GM21447 (cell line): ENCODE results near the gene LPO.

Source experiments
- ATAC-seq: cut with Tn5 transposase; IDR thresholded peaks from one replicate; pipeline ENCODE4 v1.9.1; 2021; ENCODE audit not compliant: unreplicated experiment

LPO gene

DNA sequence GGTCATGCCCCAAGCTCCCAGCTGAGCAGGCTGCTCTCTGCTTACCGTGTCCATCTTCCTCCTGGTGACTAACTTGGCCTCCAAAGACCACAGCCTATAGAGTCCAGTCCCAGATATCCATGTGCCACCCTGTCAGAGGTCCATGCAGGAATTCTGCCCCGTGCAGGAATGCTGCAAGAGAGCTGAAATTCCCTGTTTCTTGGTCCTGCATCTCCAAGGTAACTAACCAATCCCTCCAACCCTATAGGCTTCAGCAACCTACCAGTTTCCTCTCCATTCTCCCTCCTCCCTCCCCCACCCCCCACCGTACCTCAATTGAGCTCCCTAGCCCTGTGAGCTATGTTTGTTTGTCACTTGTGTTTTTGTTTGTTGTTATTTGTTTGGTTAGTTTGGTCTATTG, 9.7 kb upstream of the LPO start:
- ATAC-seq = no peak

- no peak for ATAC-seq
Measured at GRCh38 chr17:58229384-58229783, 9.0 kb upstream of the LPO start.

- ATAC-seq = no peak
Measured at GRCh38 chr17:58229881-58230280, 8.5 kb upstream of the LPO start.

- no peak for ATAC-seq
Measured at GRCh38 chr17:58231641-58232040, 6.7 kb upstream of the LPO start.

- peak; percentile 62 for ATAC-seq
Measured at GRCh38 chr17:58232707-58233156, 5.7 kb upstream of the LPO start.

- peak; percentile 68 for ATAC-seq
Measured at GRCh38 chr17:58233543-58233942, 4.8 kb upstream of the LPO start.

DNA sequence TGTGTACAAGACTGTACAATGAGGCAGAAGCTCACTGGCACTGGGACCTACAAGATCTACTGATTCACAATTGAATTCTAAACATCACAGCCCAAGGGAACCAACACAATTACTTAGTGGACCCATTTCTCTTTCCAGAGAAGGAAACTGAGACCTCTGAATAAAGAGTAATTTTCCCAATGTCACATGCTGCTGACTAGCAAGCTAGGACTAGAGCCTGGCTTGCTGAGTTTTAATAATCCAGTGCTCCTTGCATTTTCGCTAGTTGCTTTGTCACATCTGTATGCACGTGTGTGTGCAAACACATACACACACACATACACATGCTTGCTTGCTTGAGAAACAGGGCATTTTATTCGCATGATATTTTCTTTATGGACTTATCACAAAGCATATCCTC, 3.9 kb upstream of the LPO start:
- ATAC-seq = no peak

DNA sequence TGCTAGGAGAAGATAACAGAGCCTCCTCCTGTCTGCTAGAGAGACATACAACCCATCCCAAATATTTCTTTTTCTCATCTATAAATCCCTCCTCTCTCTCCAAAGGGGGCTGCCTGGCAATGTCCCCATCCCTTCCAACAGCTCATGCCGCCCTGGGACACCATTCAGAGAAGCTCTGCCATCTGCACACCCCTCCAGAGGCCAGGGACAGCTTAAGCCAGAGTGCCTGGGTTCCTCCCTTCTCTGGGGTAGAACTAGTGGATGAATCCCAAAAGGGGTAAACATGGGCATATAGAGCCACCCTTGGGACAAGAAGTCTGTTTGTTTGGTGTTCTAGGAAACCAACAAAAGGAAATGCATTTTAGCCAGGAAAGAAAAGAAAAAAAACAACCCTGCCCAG, 2.6 kb upstream of the LPO start:
- no peak for ATAC-seq

- ATAC-seq = no peak
Measured at GRCh38 chr17:58236394-58236793, 2.0 kb upstream of the LPO start.

DNA sequence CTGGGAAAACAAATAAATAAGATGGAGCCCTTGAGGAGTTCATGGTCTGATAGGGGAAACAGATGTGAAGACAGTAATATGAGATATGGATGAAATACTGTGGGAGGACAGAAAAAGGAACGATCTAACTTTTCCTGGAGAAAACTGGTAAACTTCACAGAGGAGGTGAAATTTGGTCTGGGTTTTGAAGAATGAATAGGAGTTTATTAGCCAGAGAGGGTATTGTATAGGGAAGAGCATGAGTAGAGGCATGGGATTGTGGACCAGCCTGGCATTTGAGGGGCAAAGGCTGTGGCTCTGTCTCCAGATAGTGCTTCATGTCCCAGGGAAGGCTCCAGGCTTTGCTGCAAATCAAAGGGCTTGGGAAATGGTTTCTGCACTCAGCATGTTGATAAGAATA, 1.6 kb downstream of the LPO start:
- no peak for ATAC-seq

GRCh38 chr17:58242171-58242784, 3.9 kb downstream of the LPO start:
- no peak for ATAC-seq

DNA sequence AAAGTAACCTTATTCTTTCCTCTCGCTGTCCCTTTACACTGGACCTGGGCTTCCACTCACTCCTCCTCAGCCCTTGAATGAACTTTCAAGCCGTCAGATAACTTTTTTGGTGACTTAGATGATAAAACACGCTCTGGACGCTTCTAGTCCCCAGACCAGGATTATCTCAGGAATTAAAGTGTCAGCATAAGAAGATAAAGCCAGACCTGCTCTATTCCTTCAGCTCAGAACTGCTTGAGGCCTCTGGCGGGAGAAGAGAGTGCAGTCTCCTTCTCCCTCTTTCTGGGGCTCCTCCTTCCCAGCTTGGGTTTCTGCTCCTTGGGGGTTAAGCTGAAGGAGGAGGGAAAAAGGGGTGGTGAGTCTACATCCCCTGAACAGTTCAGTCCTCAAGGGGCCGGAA, 6.6 kb downstream of the LPO start:
- no peak for ATAC-seq

DNA sequence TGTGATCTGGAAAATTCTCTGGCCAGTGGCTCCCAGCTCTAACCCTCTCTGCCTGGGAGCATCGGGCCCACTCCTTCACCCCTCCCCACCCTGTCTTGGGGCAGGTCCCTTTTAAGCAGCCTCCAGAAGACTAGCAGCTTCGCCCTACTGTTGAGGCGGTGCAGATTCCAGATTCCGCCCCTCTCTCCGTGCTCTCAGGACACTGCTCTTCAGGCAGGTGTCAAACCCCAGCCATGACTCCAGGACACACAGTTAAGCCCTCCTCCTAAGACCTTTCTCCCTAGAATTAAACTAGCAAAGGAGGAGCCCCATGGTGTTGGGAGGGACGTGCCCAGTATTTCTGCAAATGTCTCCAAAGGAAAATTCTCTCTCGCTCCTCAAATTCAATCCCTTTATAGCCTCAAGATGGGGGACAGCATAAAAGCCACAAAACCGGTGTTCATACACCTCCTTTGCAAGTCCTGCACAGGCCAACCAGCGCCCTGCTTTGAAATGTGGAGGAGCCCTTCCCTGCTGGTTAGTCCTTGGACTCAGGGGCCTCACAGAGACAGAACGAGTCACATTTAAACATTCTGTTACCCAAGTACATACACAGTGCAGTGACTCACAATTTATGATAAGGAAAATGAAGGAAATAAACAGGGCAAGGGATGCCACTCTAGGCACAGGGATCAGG, 7.2 kb downstream of the LPO start:
- no peak for ATAC-seq

- no peak for ATAC-seq
Measured at GRCh38 chr17:58246104-58246740, 7.8 kb downstream of the LPO start.

DNA sequence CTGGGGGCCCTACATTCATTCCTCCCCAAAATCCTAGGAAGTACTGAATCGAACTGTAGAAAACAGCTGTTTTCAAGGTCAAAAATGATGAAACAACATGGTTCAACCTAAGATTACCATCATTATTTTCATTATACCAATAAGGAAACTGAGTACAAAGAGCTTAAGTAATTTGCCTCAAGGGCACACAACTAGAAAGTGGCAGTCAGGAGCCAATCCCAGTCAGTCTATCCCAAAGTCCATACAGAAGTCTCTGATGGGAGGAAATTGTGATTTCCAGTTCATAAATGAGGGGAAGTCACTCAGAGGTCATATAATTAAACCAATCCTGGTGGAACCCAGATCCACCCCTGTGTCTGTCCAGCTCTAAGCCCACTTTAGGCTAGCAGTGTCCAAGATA, 8.4 kb downstream of the LPO start:
- no peak for ATAC-seq

DNA sequence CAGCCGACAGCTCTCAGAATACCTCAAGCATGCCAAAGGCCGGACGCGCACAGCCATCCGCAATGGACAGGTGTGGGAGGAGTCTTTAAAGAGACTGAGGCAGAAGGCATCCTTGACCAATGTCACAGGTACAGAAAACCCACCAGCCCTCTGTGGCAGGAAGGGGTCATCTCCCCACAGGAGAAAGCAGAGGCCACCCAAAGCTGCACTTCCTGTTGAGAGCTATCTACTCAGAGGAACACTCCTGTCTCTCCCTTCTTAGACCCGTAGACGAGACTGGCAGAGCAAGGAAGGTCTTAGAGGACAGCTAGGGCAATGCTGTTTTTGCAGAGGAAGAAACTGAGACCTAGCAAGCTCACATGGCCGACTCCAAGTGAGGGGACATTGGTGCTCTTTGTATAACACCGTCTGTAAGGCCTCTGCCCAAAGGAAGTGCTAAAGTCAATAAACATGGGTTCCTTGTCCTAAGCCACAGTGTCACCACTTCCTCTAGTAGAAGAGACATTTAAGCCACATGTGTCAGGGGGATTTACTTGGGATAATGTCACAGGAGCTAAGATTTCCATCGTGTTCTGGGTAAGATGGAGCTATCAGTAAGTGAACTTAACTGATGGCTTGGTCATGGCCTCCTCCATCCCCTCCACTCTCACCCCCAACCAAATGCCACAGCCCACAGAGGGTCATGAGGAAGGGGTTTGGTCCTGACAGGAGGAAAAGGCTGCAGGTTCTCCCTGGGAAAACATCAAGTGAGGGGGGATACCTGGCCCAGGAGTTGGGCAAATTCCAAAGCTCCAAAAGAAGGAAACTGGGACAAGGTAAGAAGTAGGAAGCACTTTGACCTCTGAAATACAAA, 9.4 kb downstream of the LPO start:
- ATAC-seq = no peak

DNA sequence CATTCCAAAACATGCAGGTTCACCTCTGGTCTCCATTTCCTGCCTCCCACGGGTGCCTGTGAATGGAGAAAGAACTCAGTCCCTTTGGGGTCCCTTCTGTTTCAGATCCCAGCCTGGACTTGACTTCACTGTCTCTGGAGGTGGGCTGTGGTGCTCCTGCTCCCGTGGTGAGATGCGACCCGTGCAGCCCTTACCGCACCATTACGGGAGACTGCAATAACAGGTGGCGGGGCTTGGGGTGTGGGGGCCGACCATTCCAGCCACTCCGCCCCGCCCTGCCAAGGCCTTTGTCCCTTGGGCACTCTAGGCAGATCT, 10.5 kb downstream of the LPO start:
- ATAC-seq = no peak

- ATAC-seq = peak; percentile 63
Measured at GRCh38 chr17:58249270-58250133, 11.1 kb downstream of the LPO start.

DNA sequence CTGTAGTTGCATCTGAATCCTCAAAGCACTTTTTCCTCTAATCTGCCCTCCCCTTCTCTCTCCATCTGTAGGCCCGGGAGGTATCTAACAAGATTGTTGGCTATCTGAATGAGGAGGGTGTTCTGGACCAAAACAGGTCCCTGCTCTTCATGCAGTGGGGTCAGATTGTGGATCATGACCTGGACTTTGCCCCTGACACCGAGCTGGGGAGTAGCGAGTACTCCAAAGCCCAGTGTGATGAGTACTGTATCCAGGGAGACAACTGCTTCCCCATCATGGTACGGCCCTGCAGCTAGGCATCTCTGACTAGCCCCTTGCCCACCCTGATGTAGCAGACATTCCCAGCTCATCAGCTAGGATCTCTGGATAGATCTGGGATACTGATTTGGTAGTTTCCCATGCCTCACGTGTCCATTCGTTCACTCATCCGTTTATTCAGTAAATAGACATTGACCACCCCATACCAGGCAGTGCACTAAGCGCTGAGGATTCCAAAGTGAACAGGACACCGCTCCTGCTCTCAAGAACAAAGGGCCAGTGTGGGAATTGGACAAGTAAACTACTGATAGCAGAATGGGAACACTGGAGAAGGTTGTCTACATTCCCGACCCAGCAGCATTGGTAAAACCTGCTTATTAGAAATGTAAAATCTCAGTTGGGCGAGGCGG, 12.1 kb downstream of the LPO start:
- ATAC-seq = no peak

DNA sequence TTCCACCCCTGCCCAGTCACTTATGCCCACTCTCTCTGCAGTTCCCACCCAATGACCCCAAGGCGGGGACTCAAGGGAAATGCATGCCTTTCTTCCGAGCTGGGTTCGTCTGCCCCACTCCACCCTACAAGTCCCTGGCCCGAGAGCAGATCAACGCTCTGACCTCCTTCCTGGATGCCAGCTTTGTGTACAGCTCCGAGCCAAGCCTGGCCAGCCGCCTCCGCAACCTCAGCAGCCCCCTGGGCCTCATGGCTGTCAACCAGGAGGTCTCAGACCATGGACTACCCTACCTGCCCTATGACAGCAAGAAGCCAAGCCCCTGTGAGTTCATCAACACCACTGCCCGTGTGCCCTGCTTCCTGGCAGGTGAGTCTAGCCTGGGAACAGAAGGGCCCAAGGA, 13.8 kb downstream of the LPO start:
- ATAC-seq = no peak
